Activated naive CD8-positive, alpha-beta T cell treated with anti-CD3 and anti-CD28 coated beads, Interleukin-2, amount 50 U/mL, for 16 hours (primary cell): ENCODE measurements around the gene PNPLA7.
A peak's percentile ranks its signal among the peaks of the same experiment; 100 is the strongest.
"Not testable (repeated sequence)": the region's sequence is repeated elsewhere in the genome, so short reads cannot be mapped to it uniquely, and the experiment has no call there.

ENCODE experiments used
- DNase-seq: peaks from one replicate; pipeline ENCODE4 v3.0.0-alpha.2; 2020; ENCODE audit warnings: low read depth, low spot score

PNPLA7 gene

GRCh38 chr9:137550231-137550621, at the start of gene PNPLA7:
Gene PNPLA7, minus strand, starts transcription at chr9:137550402. Its CDS starts 205 bp downstream, at chr9:137550197.
- no peak for DNase-seq

- no peak for DNase-seq
Measured at GRCh38 chr9:137598943-137599342, 48.7 kb upstream of the PNPLA7 start.

- not testable (repeated sequence) for DNase-seq
Measured at GRCh38 chr9:137596577-137596976, 46.4 kb upstream of the PNPLA7 start.

GRCh38 chr9:137593176-137593575, 43.0 kb upstream of the PNPLA7 start:
- no peak for DNase-seq

GRCh38 chr9:137592767-137593166, 42.6 kb upstream of the PNPLA7 start:
- no peak for DNase-seq

- peak; percentile 72 for DNase-seq
Measured at GRCh38 chr9:137590469-137591383, 40.5 kb upstream of the PNPLA7 start, which contains the start of gene ZMYND19. Gene ZMYND19, minus strand, starts transcription at chr9:137590512. Its CDS starts 249 bp downstream, at chr9:137590263.

GRCh38 chr9:137590123-137590468, 39.9 kb upstream of the PNPLA7 start:
- no peak for DNase-seq

GRCh38 chr9:137589441-137590122, 39.4 kb upstream of the PNPLA7 start:
- no peak for DNase-seq

- DNase-seq, result no peak
Measured at GRCh38 chr9:137588891-137589290, 38.7 kb upstream of the PNPLA7 start.

- DNase-seq, result no peak
Measured at GRCh38 chr9:137588311-137588710, 38.1 kb upstream of the PNPLA7 start.

GRCh38 chr9:137586854-137587253, 36.7 kb upstream of the PNPLA7 start:
- DNase-seq, result no peak

GRCh38 chr9:137583957-137584356, 33.8 kb upstream of the PNPLA7 start:
- no peak for DNase-seq

- no peak for DNase-seq
Measured at GRCh38 chr9:137583347-137583746, 33.1 kb upstream of the PNPLA7 start.

- no peak for DNase-seq
Measured at GRCh38 chr9:137582286-137582860, 32.2 kb upstream of the PNPLA7 start.

GRCh38 chr9:137581361-137582285, 31.4 kb upstream of the PNPLA7 start:
- DNase-seq, result no peak

GRCh38 chr9:137580954-137581322, 30.7 kb upstream of the PNPLA7 start:
- DNase-seq, result no peak

- DNase-seq, result no peak
Measured at GRCh38 chr9:137580209-137580953, 30.2 kb upstream of the PNPLA7 start.

- no peak for DNase-seq
Measured at GRCh38 chr9:137579259-137579604, 29.0 kb upstream of the PNPLA7 start.

GRCh38 chr9:137578518-137579258, 28.5 kb upstream of the PNPLA7 start, which contains the start of gene DPH7:
Gene DPH7, minus strand, starts transcription at chr9:137578925. Its CDS starts 148 bp downstream, at chr9:137578777.
- peak; percentile 93 for DNase-seq
